Right atrium auricular region (tissue), 2 donors: Measurements from ENCODE around the gene IGFL3. TPM values are rescaled to one million over a fixed set of nuclear protein-coding genes. Genes with fewer than 3 reads are reported as not detected.
A peak's percentile ranks its signal among the peaks of the same experiment; 100 is the strongest.

ENCODE experiments used
- DNase-seq: peaks from one replicate; pipeline ENCODE4 v3.0.0-alpha.2; 2019; ENCODE audit warnings: low spot score
- H3K27ac ChIP-seq, 2 donors: fragments of 200-600 bp; sonication (generic); 1 replicate in 1 of 2; 2 replicates in 1 of 2; pipeline ENCODE4 v1.5.1; 2016 to 2019
- H3K27me3 ChIP-seq, 2 donors: fragments of 200-600 bp; sonication (generic); one replicate each; pipeline versions ENCODE4 v1.5.1 to v1.6.0; 2017 to 2019
- H3K36me3 ChIP-seq: fragments of 200-600 bp; sonication (generic); one replicate; pipeline ENCODE4 v1.5.1; 2016
- H3K4me1 ChIP-seq, 2 donors: fragments of 200-600 bp; sonication (generic); one replicate each; pipeline versions ENCODE4 v1.5.1 to v1.6.0; 2017 to 2019
- H3K4me3 ChIP-seq, 2 donors: fragments of 200-600 bp; sonication (generic); 1 replicate in 1 of 2; 2 replicates in 1 of 2; pipeline ENCODE4 v1.5.1; 2017 to 2019; ENCODE audit warnings: mild to moderate bottlenecking in 1 of 2, moderate library complexity in 1 of 2
- H3K9me3 ChIP-seq, 2 donors: fragments of 200-600 bp; sonication (generic); one replicate each; pipeline ENCODE4 v1.5.1; 2019
- CTCF ChIP-seq, 2 donors: fragments of 200-600 bp; sonication (generic); IDR thresholded peaks; one replicate each; pipeline ENCODE4 v1.5.1; 2019; ENCODE audit warnings: antibody characterized with exemption in 2 of 2
- total RNA-seq, 2 donors: library from RNA; depleted of rRNA; stranded (reverse); fragments of >200 nt; gene quantifications; one replicate each; pipeline ENCODE4 v1.1.0, GENCODE V29; 2016

The IGFL3 gene
- total RNA-seq, 2 donors from 2014 or later = not detected

- no peak overlapping the region for H3K4me3 ChIP-seq
- no peak for TF ChIP-seq CTCF (IDR thresholded peaks at IDR 0.05)
- H3K27me3 ChIP-seq = no peaks in the 10 kb centered on the region
- H3K4me1 ChIP-seq = no peaks in the 10 kb centered on the region
- no peak for DNase-seq
- H3K9me3 ChIP-seq = no peaks in the 10 kb centered on the region
- no peaks in the 10 kb centered on the region for H3K36me3 ChIP-seq
- H3K27ac ChIP-seq = no peak overlapping the region
Measured at GRCh38 chr19:46141421-46141820, 16.9 kb upstream of the IGFL3 start.

DNA sequence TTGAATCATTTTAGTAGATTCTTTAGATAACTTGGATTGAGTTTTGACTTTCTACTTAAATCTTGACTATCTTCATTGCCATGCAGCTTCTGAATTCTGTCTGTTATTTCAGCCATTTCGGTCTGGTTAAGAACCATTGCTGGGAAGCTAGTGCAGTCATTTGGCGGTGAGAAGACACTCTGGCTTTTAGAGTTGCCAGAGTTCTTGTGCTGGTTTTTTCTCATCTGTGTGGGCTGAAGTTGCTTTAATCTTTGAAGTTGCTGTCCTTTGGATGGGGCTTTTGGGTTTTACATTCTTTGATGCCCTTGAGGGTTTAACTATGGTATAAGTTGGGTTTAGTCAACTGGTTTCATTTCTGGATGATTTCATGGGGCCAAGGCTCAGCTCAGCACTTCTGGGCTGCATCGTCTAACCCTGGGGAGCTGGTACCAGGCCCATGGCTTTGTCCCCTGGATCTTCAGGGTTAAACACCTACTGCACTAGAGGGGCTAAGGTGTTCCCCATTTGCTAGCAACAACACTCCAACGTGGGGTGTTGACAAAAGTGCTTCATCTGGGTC, 13.5 kb upstream of the IGFL3 start:
- peaks cover 0 to 15% of the 10 kb centered on the region in 2 donors for H3K4me1 ChIP-seq

DNA sequence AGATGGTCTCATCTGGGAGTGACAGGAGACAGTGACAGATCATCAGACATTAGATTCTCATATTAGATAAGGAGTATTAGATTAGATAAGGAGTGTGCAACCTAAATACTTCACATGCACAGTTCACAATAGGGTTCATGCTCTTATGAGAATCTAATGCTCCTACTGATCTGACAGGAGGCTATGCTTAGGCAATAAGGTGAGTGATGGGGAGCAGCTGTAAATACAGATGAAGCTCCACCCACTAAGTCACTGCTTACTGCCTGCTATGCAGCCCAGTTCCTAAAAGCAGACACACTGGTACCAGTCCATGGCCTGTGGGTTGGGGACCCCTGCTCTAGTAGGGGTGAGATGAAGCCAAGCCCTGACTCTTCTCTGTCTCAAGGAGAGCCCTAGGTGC, 10.0 kb upstream of the IGFL3 start:
- no peak for TF ChIP-seq CTCF (IDR thresholded peaks at IDR 0.05)
- Histone ChIP-seq H3K27ac (peak overlapping the region in 1 of 2 donors; percentile 93), H3K4me1 (peaks cover 0 to 19% of the 10 kb centered on the region in 2 donors), H3K9me3 (no peaks in the 10 kb centered on the region), H3K4me3 (no peak overlapping the region), H3K27me3 (no peaks in the 10 kb centered on the region), H3K36me3 (no peaks in the 10 kb centered on the region)
- DNase-seq = no peak

More for the DNA sequence above, 13.5 kb upstream of the IGFL3 start:
- H3K36me3 ChIP-seq = no peaks in the 10 kb centered on the region
- H3K9me3 ChIP-seq = no peaks in the 10 kb centered on the region
- no peak overlapping the region for H3K27ac ChIP-seq
- H3K27me3 ChIP-seq = no peaks in the 10 kb centered on the region
- DNase-seq = no peak
- no peak overlapping the region for H3K4me3 ChIP-seq
- TF ChIP-seq CTCF (IDR thresholded peaks at IDR 0.05) = no peak

GRCh38 chr19:46133777-46134241, 9.3 kb upstream of the IGFL3 start:
- Histone ChIP-seq H3K4me3 (no peak overlapping the region), H3K9me3 (no peaks in the 10 kb centered on the region), H3K27ac (peak overlapping the region; percentile 64 to 93), H3K36me3 (no peaks in the 10 kb centered on the region), H3K4me1 (peaks cover 0 to 19% of the 10 kb centered on the region in 2 donors), H3K27me3 (no peaks in the 10 kb centered on the region)
- no peak for DNase-seq
- TF ChIP-seq CTCF (IDR thresholded peaks at IDR 0.05) = no peak

GRCh38 chr19:46133101-46133627, 8.7 kb upstream of the IGFL3 start:
- Histone ChIP-seq H3K4me1 (peaks cover 0 to 19% of the 10 kb centered on the region in 2 donors), H3K27ac (peak overlapping the region; percentile 64 to 93), H3K27me3 (no peaks in the 10 kb centered on the region), H3K36me3 (no peaks in the 10 kb centered on the region), H3K9me3 (no peaks in the 10 kb centered on the region), H3K4me3 (peak overlapping the region in 1 of 2 donors; percentile 28)
- no peak for TF ChIP-seq CTCF (IDR thresholded peaks at IDR 0.05)
- DNase-seq = peak; percentile 65
